ENCODE measurements around the gene KCNE1.

The KCNE1 gene

DNA sequence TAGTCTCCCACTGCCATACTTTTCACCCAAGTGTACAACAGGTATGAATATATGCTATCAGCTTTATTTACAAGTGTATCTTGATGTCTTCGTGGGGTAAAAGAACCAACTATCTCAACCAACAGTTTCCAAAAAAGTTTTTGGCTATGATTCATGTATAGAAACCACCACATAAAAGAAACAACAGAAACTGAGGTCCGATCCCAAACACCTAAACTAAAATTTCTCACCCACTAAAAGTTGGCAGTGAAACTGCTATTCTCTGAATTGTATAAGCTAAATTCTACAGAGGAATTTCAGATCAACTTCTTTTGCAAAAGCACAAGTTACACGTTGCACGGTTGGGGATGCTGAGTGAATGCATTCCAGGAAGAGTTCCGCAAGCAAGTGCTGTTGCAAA lies 5.0 kb upstream of the KCNE1 start:
- no peak for TF ChIP-seq ZNF8 (CRISPR knock-in tag; IDR thresholded peaks at IDR 0.05)
- no peak for TF ChIP-seq OSR1 (CRISPR knock-in tag; IDR thresholded peaks at IDR 0.05)
- no peak for TF ChIP-seq ARNTL (CRISPR knock-in tag; IDR thresholded peaks at IDR 0.05; ENCODE audit: borderline replicate concordance, low read depth)
- no peak for TF ChIP-seq GLIS3 (CRISPR knock-in tag; IDR thresholded peaks at IDR 0.05)
- TF ChIP-seq PPARA (CRISPR knock-in tag; IDR thresholded peaks at IDR 0.05; ENCODE audit: borderline replicate concordance): no peak
- TF ChIP-seq SNAI2 (CRISPR knock-in tag; IDR thresholded peaks at IDR 0.05): no peak
- no peak for TF ChIP-seq ZNF565 (CRISPR knock-in tag; conservative IDR thresholded peaks at IDR 0.05; ENCODE audit: low read depth)
- TF ChIP-seq ZC3H10 (CRISPR knock-in tag; IDR thresholded peaks at IDR 0.05): no peak
- TF ChIP-seq, protein P1, sequence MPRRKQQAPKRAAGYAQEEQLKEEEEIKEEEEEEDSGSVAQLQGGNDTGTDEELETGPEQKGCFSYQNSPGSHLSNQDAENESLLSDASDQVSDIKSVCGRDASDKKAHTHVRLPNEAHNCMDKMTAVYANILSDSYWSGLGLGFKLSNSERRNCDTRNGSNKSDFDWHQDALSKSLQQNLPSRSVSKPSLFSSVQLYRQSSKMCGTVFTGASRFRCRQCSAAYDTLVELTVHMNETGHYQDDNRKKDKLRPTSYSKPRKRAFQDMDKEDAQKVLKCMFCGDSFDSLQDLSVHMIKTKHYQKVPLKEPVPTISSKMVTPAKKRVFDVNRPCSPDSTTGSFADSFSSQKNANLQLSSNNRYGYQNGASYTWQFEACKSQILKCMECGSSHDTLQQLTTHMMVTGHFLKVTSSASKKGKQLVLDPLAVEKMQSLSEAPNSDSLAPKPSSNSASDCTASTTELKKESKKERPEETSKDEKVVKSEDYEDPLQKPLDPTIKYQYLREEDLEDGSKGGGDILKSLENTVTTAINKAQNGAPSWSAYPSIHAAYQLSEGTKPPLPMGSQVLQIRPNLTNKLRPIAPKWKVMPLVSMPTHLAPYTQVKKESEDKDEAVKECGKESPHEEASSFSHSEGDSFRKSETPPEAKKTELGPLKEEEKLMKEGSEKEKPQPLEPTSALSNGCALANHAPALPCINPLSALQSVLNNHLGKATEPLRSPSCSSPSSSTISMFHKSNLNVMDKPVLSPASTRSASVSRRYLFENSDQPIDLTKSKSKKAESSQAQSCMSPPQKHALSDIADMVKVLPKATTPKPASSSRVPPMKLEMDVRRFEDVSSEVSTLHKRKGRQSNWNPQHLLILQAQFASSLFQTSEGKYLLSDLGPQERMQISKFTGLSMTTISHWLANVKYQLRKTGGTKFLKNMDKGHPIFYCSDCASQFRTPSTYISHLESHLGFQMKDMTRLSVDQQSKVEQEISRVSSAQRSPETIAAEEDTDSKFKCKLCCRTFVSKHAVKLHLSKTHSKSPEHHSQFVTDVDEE (CRISPR knock-in tag; IDR thresholded peaks at IDR 0.05): no peak
- no peak for TF ChIP-seq PATZ1 (CRISPR knock-in tag; IDR thresholded peaks at IDR 0.05; ENCODE audit: borderline replicate concordance)
- TF ChIP-seq, protein P2, sequence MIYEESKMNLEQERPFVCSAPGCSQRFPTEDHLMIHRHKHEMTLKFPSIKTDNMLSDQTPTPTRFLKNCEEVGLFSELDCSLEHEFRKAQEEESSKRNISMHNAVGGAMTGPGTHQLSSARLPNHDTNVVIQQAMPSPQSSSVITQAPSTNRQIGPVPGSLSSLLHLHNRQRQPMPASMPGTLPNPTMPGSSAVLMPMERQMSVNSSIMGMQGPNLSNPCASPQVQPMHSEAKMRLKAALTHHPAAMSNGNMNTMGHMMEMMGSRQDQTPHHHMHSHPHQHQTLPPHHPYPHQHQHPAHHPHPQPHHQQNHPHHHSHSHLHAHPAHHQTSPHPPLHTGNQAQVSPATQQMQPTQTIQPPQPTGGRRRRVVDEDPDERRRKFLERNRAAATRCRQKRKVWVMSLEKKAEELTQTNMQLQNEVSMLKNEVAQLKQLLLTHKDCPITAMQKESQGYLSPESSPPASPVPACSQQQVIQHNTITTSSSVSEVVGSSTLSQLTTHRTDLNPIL (CRISPR knock-in tag; IDR thresholded peaks at IDR 0.05; ENCODE audit: low read depth): no peak
- no peak for TF ChIP-seq CSRNP3 (CRISPR knock-in tag; IDR thresholded peaks at IDR 0.05)
- no peak for TF ChIP-seq TCF4 (CRISPR knock-in tag; IDR thresholded peaks at IDR 0.05; ENCODE audit: borderline replicate concordance)
- TF ChIP-seq ZNF70 (CRISPR knock-in tag; IDR thresholded peaks at IDR 0.05): no peak
- TF ChIP-seq BACH2 (CRISPR knock-in tag; IDR thresholded peaks at IDR 0.05; ENCODE audit: borderline replicate concordance): no peak
- no peak for TF ChIP-seq CSDC2 (CRISPR knock-in tag; IDR thresholded peaks at IDR 0.05)
- TF ChIP-seq TOX (CRISPR knock-in tag; IDR thresholded peaks at IDR 0.05; ENCODE audit: borderline replicate concordance): no peak
- ATAC-seq: no peak

DNA sequence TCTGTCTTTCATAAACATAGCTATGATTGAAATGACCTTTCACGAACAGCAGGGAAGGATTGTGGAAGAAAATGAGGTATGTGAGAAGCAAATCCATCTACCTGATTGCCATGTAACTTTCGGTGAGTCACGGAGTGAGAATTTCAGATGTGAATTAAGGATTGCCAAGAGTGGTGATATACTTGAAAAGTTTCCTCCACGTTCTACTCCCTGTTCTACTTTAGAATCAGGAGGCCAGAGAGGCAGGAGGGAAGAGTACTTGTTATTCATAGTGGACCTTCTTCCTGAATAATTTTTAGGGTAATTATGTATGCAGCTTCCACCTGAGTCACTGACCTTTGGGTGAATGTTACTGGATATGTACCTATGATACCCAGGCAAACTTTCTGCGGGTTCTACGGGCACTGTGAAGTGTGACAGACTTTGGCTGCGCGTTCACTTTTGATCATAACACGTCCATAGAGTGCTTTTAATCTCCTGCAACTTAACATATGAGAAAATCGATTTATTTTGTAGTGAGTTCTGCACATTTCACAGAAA lies 2.6 kb upstream of the KCNE1 start:
- no peak for ATAC-seq
- TF ChIP-seq, protein P1 (CRISPR knock-in tag; IDR thresholded peaks at IDR 0.05): no peak
- TF ChIP-seq ZNF70 (CRISPR knock-in tag; IDR thresholded peaks at IDR 0.05): no peak
- TF ChIP-seq ISL1 (CRISPR knock-in tag; IDR thresholded peaks at IDR 0.05): no peak
- TF ChIP-seq CSDC2 (CRISPR knock-in tag; IDR thresholded peaks at IDR 0.05): no peak
- TF ChIP-seq, protein P3, sequence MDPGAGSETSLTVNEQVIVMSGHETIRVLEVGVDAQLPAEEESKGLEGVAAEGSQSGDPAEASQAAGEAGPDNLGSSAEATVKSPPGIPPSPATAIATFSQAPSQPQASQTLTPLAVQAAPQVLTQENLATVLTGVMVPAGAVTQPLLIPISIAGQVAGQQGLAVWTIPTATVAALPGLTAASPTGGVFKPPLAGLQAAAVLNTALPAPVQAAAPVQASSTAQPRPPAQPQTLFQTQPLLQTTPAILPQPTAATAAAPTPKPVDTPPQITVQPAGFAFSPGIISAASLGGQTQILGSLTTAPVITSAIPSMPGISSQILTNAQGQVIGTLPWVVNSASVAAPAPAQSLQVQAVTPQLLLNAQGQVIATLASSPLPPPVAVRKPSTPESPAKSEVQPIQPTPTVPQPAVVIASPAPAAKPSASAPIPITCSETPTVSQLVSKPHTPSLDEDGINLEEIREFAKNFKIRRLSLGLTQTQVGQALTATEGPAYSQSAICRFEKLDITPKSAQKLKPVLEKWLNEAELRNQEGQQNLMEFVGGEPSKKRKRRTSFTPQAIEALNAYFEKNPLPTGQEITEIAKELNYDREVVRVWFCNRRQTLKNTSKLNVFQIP (CRISPR knock-in tag; IDR thresholded peaks at IDR 0.05; ENCODE audit: borderline replicate concordance, low read depth): no peak
- TF ChIP-seq PPARA (CRISPR knock-in tag; IDR thresholded peaks at IDR 0.05; ENCODE audit: borderline replicate concordance): no peak
- TF ChIP-seq, protein P2 (CRISPR knock-in tag; IDR thresholded peaks at IDR 0.05; ENCODE audit: low read depth): no peak
- no peak for TF ChIP-seq RARB (CRISPR knock-in tag; IDR thresholded peaks at IDR 0.05)
- no peak for TF ChIP-seq CSRNP3 (CRISPR knock-in tag; IDR thresholded peaks at IDR 0.05)
- TF ChIP-seq GLIS3 (CRISPR knock-in tag; IDR thresholded peaks at IDR 0.05): no peak
- TF ChIP-seq TOX (CRISPR knock-in tag; IDR thresholded peaks at IDR 0.05; ENCODE audit: borderline replicate concordance): no peak

All from SK-N-SH treated with all-trans-retinoic acid at 6 μM for 48 hours (cell line).